DMS114 treated with DMSO at 0.1 percent for 48 hours (cell line): ENCODE measurements around the gene GRPEL1.
"Not testable (repeated sequence)": the region's sequence is repeated elsewhere in the genome, so short reads cannot be mapped to it uniquely, and the experiment has no call there.

ENCODE experiments used
- DNase-seq: peaks from one replicate; lab custom pipeline; 2025; ENCODE audit not compliant: unreplicated experiment; lab: John Stamatoyannopoulos, UW

GRPEL1 gene

GRCh38 chr4:7092026-7092425 lies 24.2 kb upstream of the GRPEL1 start:
- DNase-seq, result no peak

DNA sequence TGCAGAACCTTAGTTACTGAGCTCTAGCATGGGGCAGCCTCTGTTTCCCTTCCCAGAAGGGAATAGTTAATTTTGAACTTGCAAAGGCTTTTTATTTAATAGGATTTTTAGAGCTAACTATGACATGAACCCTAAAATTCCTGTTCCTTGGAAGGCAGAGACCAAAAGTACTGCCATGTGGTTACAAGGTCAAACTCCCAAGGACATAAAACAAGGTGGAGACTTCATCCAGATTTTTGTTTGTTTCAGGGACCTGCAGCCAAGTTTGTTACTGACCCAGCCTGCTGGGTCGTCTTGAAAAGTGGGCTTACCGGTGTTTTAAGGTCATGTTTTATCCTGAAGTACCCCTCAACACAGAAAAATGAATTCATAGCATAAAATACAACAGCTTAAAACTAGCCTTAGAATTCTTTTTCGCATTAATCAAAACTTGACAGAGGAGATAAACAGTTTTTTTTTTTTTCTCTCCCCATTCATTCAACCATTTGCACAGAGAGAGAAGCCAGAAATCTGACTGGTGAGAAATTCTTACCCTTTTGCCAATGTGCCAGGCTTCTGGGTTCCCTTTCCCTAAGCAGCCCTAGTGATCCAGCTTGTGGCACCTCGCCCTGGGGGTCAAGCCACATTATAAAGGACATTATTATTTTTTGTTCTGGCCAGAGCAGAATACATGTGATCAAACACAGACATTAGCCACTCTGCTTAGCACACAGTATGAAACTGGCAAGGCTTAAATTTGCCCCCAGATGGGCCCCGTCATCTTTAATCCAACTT lies 21.5 kb upstream of the GRPEL1 start:
- no peak for DNase-seq

DNA sequence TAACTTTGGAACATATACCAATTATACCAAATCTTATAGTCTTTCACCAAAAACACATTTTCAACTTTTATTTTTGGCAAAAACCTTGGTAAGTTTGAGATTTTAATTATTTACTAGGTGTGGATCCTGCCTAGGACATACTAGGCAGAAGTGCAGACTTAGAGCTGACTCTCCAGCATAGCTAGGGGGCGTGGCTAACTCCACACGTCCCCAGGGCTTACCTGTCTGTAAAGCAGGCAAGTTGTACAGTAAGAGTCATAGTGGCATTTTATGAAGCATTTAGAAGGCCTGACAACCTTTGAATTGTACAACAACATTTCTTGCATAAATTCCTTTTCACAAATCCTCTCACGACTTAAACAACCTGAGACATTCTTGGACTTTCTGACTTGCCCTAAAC lies 19.2 kb upstream of the GRPEL1 start:
- DNase-seq, result no peak

DNA sequence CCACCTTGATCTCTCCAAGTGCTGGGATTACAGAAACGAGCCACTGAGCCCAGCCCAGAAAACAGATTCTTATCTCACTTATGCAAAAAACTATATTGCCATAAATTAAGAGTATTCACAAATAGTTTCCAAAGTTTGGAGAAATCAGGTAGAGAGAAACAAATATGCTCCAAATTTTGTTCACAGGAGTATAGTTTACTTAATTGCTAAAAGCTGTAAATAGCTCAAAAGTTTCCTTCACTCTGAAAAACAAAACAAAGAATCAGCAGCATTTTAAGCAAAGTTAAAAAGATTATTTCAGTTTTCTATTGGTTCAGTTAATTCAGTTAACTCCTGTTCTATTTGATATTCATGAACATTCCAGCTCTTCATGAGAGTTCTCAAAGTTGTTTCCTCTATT lies 18.5 kb upstream of the GRPEL1 start:
- no peak for DNase-seq

- not testable (repeated sequence) for DNase-seq
These were observed 16.7 kb upstream of the GRPEL1 start for GRCh38 chr4:7084564-7084961.

- no peak for DNase-seq
These were observed 16.0 kb upstream of the GRPEL1 start for GRCh38 chr4:7083597-7084563.

DNA sequence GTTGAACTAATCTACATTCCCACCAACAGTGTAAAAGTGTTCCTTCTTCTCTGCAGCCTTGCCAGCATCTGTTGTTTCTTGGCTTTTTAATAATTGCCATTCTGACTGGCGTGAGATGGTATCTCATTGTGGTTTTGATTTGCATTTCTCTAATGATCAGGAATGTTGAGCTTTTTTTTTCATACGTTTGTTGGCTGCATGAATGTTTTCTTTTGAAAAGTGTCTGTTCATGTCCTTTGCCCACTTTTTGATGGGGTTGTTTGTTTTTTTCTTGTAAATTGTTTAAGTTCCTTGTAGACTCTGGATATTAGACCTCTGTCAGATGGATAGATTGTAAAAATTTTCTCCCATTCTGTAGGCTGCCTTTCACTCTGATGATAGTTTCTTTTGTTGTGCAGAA lies 12.0 kb upstream of the GRPEL1 start:
- DNase-seq, result not testable (repeated sequence)

DNA sequence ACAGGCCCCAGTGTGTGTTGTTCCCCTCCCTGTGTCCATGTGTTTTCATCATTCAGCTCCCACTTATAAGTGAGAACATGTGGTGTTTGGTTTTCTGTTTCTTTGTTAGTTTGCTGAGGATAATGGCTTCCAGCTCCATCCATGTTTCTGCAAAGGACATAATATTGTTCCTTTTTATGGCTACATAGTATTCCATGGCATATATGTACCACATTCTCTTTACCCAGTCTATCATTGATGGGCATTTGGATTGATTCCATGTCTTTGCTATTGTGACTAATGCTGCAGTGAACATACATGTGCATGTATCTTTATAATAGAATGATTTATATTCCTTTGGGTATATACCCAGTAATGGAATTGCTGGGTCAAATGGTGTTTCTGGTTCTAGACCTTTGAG lies 11.6 kb upstream of the GRPEL1 start:
- DNase-seq, result not testable (repeated sequence)

DNA sequence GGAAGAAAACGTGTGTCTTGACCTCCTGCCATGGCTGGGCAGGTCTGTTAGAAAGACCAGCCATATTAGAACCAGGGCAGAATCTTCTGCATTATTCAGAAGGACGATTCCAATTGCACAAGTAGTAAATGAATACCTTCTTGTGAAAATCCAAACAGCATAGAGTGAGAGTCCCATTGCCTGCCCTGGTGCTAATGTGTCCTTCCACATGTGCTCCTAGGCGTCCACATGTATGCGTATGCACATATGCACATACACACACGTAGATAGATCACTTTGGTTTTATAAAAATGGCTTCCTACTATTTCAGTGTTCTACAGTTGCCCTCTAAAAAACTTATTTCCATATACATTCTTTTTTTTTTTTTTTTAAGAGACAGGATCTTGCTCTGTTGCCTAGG lies 10.2 kb upstream of the GRPEL1 start:
- no peak for DNase-seq

- no peak for DNase-seq
These were observed 9.5 kb upstream of the GRPEL1 start for GRCh38 chr4:7077371-7077770.

DNA sequence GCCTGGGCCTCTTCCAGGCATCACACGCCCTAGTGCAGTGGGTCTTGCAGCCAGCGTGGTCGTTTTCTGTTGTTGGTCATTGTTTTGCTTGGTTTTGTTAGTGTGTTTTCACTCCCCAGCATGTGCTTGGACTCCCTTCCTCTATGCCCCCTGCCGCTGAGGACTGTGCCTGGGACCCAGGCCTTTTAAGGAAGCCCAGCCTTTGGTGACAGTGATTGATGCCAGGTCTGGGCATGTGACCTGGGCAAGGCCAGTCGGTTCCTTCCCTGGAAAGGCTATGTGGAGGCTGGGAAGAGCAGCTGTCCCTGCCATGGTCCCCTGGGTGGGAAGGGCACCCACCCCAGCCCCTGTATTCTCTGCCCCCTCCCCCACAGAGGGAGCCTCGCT lies 8.8 kb upstream of the GRPEL1 start:
- no peak for DNase-seq

DNA sequence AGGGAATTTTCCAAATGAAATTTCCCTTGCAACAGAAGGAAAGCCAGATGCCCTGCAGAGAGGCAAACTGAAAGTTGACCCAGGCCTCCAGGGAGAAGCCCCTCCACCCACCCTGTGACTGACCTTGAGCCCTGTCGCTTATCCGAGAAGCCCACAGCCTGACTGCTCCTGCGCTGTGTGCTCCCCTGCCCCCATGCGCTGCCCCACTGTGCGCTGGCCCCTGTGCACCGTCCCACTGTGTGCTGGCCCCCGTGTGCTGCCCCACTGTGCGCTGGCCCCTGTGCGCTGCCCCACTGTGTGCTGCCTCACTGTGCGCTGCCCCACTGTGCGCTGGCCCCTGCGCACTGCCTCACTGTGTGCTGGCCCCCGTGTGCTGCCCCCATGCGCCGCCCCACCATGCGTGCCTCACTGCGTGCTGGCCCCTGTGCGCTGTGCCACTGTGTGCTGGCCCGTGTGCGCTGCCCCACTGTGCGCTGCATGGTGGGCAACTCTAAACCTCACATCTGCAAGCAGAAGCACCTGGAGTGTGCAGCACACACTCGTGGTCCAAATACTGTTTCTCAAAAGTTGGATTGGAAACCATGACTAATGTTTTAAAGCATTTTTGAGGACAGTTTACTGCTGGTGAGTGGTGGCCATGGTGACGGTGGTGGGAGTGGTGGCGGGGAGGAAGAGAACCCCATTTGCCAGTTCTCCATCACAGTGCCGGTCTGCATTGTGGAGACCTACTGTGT lies 8.3 kb upstream of the GRPEL1 start:
- DNase-seq, result no peak

DNA sequence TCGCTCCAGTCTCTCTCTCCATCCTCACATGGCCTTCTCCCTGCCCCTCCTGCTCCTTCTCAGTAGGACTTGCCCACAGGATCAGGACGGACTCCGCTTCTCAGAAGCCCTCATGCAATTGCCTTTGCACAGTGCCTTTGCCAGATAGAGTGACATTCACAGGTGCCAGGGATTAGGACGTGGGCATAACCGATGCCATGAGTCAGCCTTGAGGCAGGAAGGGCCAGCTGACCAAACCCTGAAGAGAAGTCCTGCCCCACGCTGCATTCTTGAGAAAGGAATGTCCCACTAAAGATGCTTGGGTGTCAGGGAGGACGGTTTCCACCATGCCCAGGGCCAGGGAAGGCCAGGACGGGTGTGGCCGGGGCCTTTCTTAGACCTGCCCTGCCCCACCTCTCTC lies 6.6 kb upstream of the GRPEL1 start:
- no peak for DNase-seq

DNA sequence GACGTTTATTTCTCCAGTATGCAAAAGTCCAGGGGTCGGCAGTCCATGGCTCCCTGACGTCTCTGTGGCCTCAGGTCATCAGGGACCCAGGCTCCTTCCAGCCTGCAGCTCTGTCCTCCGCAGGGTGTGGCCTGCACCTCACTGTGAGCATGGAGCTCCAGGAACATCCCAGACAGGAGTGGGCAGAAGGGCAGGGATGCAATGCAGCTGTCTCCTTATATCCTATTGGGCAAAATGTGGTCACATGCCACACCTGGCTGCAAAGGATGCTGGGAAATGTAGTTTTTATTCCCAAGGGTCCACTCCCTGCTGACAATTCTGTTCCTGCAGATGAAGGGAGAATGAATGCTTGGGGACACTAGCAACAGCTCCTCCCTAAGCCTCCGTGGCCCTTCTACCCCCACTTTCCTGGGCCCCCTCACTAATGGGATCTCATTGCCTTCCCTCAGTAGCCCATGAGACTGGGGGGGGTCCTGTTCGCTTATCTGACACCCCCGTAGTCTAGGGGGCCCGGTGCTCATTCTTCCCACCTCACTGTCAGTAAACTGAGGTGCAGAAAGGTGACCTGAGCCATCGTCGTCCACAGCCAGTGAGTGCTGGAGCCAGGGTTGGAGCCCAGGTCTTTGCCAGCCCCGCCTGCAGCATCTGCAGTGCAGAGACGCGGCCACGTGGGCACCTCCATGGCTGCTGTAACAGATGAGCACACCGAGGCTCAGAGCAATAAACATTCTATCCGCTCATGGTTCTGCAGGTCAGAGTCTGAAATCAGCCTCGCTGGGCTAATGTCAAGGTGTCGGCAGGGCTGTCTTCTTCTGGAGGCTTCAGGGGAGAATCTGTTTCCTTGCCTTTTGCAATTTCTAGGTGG lies 5.9 kb upstream of the GRPEL1 start:
- peak; percentile 30 for DNase-seq

GRCh38 chr4:7073059-7073458 lies 5.2 kb upstream of the GRPEL1 start:
- DNase-seq, result no peak

DNA sequence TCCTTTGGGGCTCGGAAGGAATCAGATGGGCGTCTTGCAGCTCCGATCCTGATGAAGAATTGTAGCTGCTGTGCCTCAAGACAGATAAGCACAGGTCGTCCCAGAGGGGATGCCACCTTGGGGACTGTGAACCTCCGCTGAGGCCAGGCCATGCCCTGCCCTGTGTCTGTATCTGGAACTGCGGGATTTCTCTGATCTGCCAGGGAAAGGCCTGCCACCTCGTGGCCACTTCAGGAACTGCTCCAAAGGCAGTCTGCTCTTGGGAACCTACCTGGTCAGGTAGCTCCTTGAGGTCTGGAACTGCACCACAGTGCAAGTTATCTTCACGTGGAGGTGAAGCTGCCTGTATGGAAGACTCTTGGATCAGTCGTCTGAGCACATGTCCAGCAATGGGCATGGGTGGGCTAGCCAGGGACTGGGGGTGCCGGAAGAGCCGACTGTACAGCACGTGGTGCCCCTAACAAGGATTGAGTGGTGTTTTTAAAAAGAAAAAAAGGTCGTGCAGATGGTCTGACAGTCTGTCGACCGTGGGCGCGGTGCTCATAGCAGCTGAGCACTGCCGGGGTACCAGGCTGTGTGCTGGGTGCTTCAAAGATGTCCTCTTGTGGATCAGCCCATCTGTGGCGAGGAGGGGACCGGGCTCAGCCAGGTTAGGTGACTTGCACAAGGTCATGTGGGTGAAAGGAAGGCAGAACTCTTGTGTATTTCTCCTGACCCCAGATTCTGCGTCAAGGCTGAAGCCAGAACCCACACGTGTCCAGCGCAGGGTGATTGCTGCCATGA lies 3.1 kb upstream of the GRPEL1 start:
- peak; percentile 56 for DNase-seq

- no peak for DNase-seq
These were observed 1.0 kb upstream of the GRPEL1 start for GRCh38 chr4:7068883-7069282.

DNA sequence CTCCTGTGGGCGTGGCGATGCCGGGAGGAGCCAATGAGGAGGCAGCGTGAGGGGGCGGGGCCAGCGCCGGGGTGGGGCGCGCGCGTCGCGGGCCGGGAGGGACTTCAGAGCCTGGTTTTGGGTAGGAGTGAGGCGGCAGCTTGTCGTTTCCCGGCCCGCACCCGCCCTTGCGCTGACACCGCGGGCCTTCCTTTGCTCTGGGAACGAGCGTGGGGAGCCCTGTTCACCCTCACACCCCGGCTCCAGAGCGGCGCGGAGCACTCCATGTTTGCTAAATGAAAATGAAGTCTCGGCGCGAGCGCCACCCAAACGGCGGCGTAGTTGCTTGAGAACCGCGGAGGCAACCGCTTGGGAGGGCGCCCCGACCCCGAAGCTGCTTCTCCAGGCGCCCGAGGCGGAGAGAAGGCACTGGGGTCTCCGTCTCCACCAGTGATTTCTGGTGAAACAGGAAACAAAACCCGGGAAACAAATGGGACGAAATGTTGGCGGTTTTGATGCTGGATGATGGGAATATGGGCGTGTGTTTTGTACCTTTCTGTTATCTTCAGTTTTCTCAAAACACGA lies 497 bp upstream of the GRPEL1 start:
- peak; percentile 62 for DNase-seq

DNA sequence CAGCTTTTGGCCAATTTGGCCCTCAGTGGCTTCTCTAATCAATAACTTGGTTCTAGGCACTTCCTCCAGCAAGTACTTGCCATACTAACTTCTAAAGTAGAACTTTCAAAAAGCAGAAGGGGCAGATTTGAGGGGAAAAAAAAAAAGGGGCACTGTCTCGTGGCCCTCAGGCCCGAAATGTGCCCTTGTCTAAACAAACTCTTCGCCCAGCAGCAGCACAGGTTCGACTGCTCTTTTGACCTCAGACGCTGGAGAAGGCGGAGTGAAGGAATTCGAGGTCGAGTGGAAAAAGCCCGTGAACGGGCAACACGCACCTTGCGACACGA lies 775 bp downstream of the GRPEL1 start:
- DNase-seq, result no peak

- no peak for DNase-seq
These were observed 1.4 kb downstream of the GRPEL1 start for GRCh38 chr4:7066493-7066892.
